BLaER1 treated with 17β-estradiol and CSF1 and Interleukin-3, amounts not matched to agents 10 nM and 100 nM (cell line): ENCODE data around the gene ERLEC1.

Experiments
- H3K27ac ChIP-seq, 11 experiments: shearing (Covaris generic); formaldehyde crosslinking; 2 replicates each; pipeline ENCODE4 v1.8.1; 2022
- H3K27me3 ChIP-seq, 11 experiments: shearing (Covaris generic); formaldehyde crosslinking; 2 replicates each; pipeline ENCODE4 v1.8.1; 2022
- H3K36me3 ChIP-seq, 11 experiments: shearing (Covaris generic); formaldehyde crosslinking; 2 replicates each; pipeline ENCODE4 v1.8.1; 2022
- H3K4me1 ChIP-seq, 10 experiments: shearing (Covaris generic); formaldehyde crosslinking; 2 replicates each; pipeline ENCODE4 v1.8.1; 2022
- H3K4me2 ChIP-seq, 11 experiments: shearing (Covaris generic); formaldehyde crosslinking; 2 replicates each; pipeline ENCODE4 v1.8.1; 2022
- H3K4me3 ChIP-seq, 10 experiments: shearing (Covaris generic); formaldehyde crosslinking; 2 replicates each; pipeline ENCODE4 v1.8.1; 2022
- H3K9ac ChIP-seq, 11 experiments: shearing (Covaris generic); formaldehyde crosslinking; 2 replicates each; pipeline ENCODE4 v1.8.1; 2022
- H3K9me3 ChIP-seq, 11 experiments: shearing (Covaris generic); formaldehyde crosslinking; replicated peaks in 1 of 11; 2 replicates each; pipeline ENCODE4 v1.8.1; 2022
- H4K20me1 ChIP-seq, 11 experiments: shearing (Covaris generic); formaldehyde crosslinking; 2 replicates each; pipeline ENCODE4 v1.8.1; 2022
- Cebpa-rat ChIP-seq, 11 experiments: shearing (Covaris generic); IDR thresholded peaks; 2 replicates each; pipeline ENCODE4 v1.8.1; 2022

ERLEC1 gene, protein sequence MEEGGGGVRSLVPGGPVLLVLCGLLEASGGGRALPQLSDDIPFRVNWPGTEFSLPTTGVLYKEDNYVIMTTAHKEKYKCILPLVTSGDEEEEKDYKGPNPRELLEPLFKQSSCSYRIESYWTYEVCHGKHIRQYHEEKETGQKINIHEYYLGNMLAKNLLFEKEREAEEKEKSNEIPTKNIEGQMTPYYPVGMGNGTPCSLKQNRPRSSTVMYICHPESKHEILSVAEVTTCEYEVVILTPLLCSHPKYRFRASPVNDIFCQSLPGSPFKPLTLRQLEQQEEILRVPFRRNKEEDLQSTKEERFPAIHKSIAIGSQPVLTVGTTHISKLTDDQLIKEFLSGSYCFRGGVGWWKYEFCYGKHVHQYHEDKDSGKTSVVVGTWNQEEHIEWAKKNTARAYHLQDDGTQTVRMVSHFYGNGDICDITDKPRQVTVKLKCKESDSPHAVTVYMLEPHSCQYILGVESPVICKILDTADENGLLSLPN

DNA sequence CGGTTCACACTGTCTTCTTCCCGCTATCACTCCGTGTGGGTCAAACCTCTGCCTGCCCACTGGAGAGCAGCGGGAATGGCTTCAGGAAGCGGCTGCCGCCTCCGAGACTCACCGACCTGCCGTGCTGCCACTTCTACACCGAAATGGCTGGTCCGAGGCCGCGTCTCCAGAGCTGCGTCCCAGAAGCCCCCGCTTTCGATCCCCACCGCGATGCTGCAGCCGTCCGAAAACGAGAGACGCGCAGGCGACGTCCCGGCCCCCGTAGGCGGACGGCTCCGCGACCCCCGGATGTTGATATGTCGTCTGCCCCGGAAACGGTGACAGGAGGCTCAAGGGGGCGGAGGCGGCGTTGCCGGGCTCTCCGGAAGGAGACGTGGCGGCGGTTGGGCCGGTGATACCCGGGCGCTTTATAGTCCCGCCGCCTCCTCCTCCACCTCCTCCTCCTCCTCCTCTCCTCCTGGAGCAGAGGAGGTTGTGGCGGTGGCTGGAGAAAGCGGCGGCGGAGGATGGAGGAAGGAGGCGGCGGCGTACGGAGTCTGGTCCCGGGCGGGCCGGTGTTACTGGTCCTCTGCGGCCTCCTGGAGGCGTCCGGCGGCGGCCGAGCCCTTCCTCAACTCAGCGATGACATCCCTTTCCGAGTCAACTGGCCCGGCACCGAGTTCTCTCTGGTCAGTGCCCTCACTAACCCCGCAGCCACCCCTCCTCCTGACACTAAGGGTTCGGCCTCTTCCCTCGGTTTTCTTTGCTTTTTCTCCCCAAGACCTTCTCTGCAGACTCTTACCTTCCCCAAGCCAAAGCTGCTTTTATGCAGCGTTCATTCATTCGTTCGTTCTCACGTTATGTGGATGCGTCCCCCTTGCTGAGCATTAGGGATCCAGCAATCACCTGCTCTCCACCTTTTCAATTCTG lies at the start of gene ERLEC1, which contains the start of gene ASB3:
Gene ERLEC1 (plus strand): TSS at position 340 of the 909 bp plus-strand sequence. CDS start 167 bp downstream, at position 507.
Gene ASB3 (minus strand): TSS at position 249 of the 909 bp plus-strand sequence. CDS start 21,381 bp downstream, outside the sequence.
- peak within 1 kb of the TSS; percentile 64 to 97 (median 90) for H3K27ac ChIP-seq
- no peak for TF ChIP-seq Cebpa-rat (IDR thresholded peaks at IDR 0.05)
- peaks cover 2 to 18% (median 12%) of the 10 kb centered on the region in 11 experiments; a peak in 21 of 22 replicates for H3K36me3 ChIP-seq
- H3K27me3 ChIP-seq: no peaks in the 10 kb centered on the region
- peak within 1 kb of the TSS; percentile 84 to 99 (median 89) for H3K4me3 ChIP-seq
- H3K4me2 ChIP-seq: peak within 1 kb of the TSS; percentile 90 to 98 (median 91)
- H3K9me3 ChIP-seq: no peaks in the 10 kb centered on the region
- H3K4me1 ChIP-seq: peaks cover 23 to 49% (median 36%) of the 10 kb centered on the region in 10 experiments
- H4K20me1 ChIP-seq: peaks cover 0 to 47% (median 9%) of the 10 kb centered on the region in 11 experiments; a peak in 9 of 22 replicates
- H3K9ac ChIP-seq: peak within 1 kb of the TSS; percentile 83 to 99 (median 91)

DNA sequence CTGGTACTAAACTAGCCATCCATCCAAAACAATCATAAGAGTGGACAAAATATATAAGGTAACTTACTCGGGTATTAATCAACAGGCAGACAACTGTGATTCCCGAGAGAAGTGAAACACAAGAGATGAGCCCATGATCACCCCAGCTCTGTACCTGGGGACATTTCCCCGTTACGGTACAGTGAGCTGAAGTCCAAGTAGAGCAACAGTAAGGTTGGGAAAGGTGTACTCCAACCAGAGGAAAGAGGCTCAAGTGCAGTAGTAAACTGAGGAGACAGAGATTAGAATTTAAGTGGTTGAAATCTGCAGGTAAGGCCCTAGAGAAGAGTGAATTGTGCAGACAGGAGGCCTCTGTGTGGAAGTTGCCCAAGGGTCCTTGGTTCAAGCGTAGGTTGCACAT lies 49.8 kb upstream of the ERLEC1 start:
- TF ChIP-seq Cebpa-rat (IDR thresholded peaks at IDR 0.05): no peak
- Histone ChIP-seq H4K20me1 (no peaks in the 10 kb centered on the region), H3K27ac (no peak overlapping the region), H3K9ac (no peak overlapping the region), H3K4me2 (no peak overlapping the region), H3K36me3 (peaks cover 46 to 89% (median 56%) of the 10 kb centered on the region in 11 experiments), H3K4me3 (no peak overlapping the region), H3K9me3 (peaks cover 0 to 24% (median 14%) of the 10 kb centered on the region in 11 experiments; a peak in 11 of 22 replicates), H3K4me1 (peaks cover 9 to 24% (median 15%) of the 10 kb centered on the region in 10 experiments; a peak in 19 of 20 replicates), H3K27me3 (no peaks in the 10 kb centered on the region)

DNA sequence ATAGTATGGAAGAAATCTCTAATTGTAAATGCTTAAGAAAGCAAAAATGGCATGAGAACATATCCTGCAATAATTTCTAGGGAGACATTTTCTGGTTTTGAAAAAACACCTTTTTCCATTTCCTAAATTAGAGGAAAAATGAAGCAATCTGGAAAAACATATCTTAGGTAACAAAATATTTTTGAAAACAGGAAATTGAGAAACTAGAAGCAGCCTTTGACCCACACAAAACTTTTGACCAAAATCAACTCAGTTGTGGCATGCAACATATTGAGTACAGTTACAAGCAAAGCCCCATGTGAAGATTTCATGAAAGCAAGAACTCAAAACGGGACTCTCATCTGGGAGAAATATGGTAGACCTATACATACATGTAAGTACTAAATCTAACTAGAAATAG lies 47.8 kb upstream of the ERLEC1 start:
- Histone ChIP-seq H3K27me3 (no peaks in the 10 kb centered on the region), H3K27ac (no peak overlapping the region), H3K36me3 (peaks cover 41 to 89% (median 56%) of the 10 kb centered on the region in 11 experiments), H3K9ac (no peak overlapping the region), H4K20me1 (no peaks in the 10 kb centered on the region), H3K4me3 (no peak overlapping the region), H3K4me2 (peak overlapping the region in 5 of 11 experiments; percentile 35 to 47 (median 44); a peak in 6 of 22 replicates), H3K9me3 (peaks cover 0 to 23% (median 15%) of the 10 kb centered on the region in 11 experiments; a peak in 13 of 22 replicates), H3K4me1 (peaks cover 1 to 17% (median 10%) of the 10 kb centered on the region in 10 experiments; a peak in 18 of 20 replicates)
- TF ChIP-seq Cebpa-rat (IDR thresholded peaks at IDR 0.05): no peak

DNA sequence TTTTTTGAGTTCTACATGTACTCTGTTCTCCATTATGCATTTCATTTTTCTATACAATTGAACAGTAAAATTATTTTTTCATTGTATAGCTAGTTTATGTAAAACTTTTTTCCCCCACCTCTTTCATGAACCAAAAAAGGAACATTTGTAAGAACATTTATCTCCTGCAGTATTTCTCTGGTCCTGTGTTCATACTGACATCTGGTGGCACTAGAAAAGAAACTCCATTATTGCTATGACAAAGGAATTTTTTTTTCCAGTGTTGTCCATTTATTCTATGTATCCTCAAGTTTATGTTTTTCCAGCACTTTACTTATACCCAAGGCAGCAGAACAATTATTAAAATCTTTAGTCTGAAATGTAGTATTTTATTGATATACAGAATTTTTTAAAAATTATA lies 46.7 kb upstream of the ERLEC1 start:
- Histone ChIP-seq H3K4me2 (no peak overlapping the region), H3K27me3 (no peaks in the 10 kb centered on the region), H3K9ac (no peak overlapping the region), H3K4me3 (no peak overlapping the region), H3K4me1 (peaks cover 0 to 17% (median 12%) of the 10 kb centered on the region in 10 experiments; a peak in 15 of 20 replicates), H3K27ac (no peak overlapping the region), H4K20me1 (no peaks in the 10 kb centered on the region), H3K9me3 (peaks cover 0 to 19% (median 9%) of the 10 kb centered on the region in 11 experiments; a peak in 12 of 22 replicates), H3K36me3 (peaks cover 33 to 78% (median 47%) of the 10 kb centered on the region in 11 experiments)
- no peak for TF ChIP-seq Cebpa-rat (IDR thresholded peaks at IDR 0.05)

DNA sequence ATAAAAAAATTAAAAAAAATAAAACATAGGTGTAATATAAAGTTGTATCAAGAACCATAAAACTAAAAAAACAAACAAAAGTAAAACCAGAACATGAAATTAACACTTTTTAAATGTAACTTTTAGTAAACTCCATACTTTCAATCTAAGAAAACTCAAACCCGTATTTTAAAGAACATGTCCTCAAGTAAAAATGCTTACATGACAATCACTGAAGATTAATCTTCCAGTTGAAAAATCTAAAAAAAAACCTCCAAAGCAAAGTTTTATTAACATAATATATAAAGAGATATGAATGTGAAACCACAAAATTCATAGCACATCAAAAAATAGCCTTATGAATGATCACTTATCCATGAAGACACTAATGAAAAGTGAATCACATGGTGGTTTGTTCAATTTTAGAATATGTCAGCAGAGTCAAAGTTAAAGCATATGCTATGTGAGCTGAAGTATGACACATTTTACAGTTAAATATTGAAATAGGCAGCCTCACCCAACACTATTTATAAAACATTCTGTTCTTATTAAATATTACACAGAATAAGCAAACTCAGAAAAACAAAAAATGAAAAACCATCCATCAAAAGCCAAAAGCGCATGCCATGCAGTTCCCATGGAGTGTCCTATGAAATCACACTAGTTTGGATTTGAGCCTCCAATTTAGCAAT lies 42.3 kb upstream of the ERLEC1 start:
- peaks cover 0 to 13% (median 4%) of the 10 kb centered on the region in 11 experiments; a peak in 7 of 22 replicates for H3K9me3 ChIP-seq
- H3K4me1 ChIP-seq: peaks cover 0 to 11% (median 4%) of the 10 kb centered on the region in 10 experiments; a peak in 15 of 20 replicates
- no peaks in the 10 kb centered on the region for H3K27me3 ChIP-seq
- no peak overlapping the region for H3K4me3 ChIP-seq
- no peak overlapping the region for H3K9ac ChIP-seq
- peak overlapping the region in 2 of 11 experiments; percentile 2 to 10; a peak in 1 of 22 replicates for H3K4me2 ChIP-seq
- H3K27ac ChIP-seq: no peak overlapping the region
- no peaks in the 10 kb centered on the region for H4K20me1 ChIP-seq
- TF ChIP-seq Cebpa-rat (IDR thresholded peaks at IDR 0.05): no peak
- H3K36me3 ChIP-seq: peaks cover 33 to 73% (median 49%) of the 10 kb centered on the region in 11 experiments

DNA sequence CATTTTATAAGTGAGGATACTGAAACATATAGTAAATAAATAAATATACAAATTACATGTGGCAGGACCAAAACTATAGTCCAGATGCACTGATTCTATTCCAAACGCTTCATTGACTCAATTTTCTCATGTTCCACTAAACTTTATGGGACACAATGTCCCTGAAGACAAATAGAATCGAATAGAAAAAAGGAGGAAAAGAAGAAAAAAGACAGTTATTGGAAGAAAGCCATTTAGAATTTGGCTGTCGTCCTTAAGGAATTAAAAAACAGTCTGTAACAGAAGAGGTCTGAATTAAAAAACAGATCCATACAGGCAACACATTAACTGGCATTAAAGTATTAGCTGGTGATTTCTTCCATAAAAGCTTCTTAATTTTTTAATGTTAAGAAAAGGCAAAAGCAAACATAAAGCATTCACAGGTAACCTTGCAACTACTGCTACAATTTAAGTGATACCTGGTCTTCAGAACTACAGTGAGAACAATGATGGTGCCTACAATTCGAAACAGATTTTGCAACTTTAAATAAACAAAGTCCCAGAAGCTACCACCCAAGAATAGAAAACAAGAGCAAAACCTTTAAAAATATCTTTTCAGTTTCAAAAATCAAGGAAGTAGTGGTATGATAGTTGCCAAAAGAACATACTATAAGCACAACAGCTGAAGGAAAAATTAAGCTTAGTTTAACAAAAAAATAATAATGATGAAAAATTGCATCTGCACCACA lies 36.6 kb upstream of the ERLEC1 start:
- no peak for TF ChIP-seq Cebpa-rat (IDR thresholded peaks at IDR 0.05)
- no peak overlapping the region for H3K9ac ChIP-seq

DNA sequence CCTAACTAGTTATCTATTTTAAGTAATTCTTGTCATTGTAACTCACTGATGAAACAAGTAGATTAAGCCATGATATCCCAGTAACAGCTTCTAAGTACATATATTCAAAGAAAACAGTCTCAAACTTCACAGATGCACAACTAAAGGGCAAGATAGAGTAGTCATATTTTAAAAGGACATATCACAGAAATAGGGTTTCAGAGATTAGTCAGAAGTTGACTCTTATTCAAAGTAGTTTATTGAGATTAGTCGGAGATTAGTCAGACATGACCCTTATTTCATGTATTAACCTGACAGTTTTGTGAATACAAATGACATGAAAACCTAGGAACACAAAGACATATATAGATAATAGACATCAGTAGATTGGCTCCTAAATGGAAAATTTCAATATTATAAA lies 35.1 kb upstream of the ERLEC1 start:
- Histone ChIP-seq H3K4me3 (no peak overlapping the region), H3K27me3 (no peaks in the 10 kb centered on the region), H3K9me3 (peaks cover 0 to 5% (median 0%) of the 10 kb centered on the region in 11 experiments; a peak in 1 of 22 replicates), H3K27ac (no peak overlapping the region), H3K4me1 (no peaks in the 10 kb centered on the region; a peak in 1 of 20 replicates), H3K9ac (no peak overlapping the region), H3K36me3 (peaks cover 35 to 67% (median 52%) of the 10 kb centered on the region in 11 experiments), H4K20me1 (no peaks in the 10 kb centered on the region), H3K4me2 (no peak overlapping the region)
- TF ChIP-seq Cebpa-rat (IDR thresholded peaks at IDR 0.05): no peak

More for the DNA sequence above, 36.6 kb upstream of the ERLEC1 start:
- Histone ChIP-seq H3K4me1 (peaks cover 0 to 1% (median 0%) of the 10 kb centered on the region in 10 experiments; a peak in 1 of 20 replicates), H3K36me3 (peaks cover 34 to 67% (median 51%) of the 10 kb centered on the region in 11 experiments; a peak in 21 of 22 replicates), H3K27me3 (no peaks in the 10 kb centered on the region), H3K9me3 (no peaks in the 10 kb centered on the region), H3K4me3 (no peak overlapping the region), H3K4me2 (no peak overlapping the region), H3K27ac (no peak overlapping the region), H4K20me1 (no peaks in the 10 kb centered on the region)
